Measurements from ENCODE around the gene ATP8A1.

DNA sequence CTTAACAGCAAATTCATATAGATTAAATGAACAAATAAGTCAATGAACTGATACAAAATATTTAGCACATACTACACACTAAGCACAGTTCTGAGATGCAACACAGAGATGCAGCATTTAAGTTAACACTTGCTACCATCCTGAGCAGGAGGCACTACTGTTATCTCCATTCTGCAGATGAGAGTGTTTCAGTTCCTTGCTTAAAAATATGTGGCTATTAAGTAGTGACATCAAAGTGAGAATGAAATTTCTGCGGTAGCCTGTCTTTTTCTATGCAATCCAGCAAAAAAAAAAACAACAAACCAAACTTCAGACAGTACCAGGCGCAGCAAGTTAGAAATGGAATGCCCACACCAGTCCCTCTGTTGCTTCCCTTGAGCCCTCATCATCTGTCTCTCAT, 168.8 kb downstream of the ATP8A1 start:
- TF ChIP-seq, protein P1, sequence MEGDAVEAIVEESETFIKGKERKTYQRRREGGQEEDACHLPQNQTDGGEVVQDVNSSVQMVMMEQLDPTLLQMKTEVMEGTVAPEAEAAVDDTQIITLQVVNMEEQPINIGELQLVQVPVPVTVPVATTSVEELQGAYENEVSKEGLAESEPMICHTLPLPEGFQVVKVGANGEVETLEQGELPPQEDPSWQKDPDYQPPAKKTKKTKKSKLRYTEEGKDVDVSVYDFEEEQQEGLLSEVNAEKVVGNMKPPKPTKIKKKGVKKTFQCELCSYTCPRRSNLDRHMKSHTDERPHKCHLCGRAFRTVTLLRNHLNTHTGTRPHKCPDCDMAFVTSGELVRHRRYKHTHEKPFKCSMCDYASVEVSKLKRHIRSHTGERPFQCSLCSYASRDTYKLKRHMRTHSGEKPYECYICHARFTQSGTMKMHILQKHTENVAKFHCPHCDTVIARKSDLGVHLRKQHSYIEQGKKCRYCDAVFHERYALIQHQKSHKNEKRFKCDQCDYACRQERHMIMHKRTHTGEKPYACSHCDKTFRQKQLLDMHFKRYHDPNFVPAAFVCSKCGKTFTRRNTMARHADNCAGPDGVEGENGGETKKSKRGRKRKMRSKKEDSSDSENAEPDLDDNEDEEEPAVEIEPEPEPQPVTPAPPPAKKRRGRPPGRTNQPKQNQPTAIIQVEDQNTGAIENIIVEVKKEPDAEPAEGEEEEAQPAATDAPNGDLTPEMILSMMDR (IDR thresholded peaks at IDR 0.05; ENCODE audit: low read depth, low read length) = no peak
- TF ChIP-seq, protein P2, sequence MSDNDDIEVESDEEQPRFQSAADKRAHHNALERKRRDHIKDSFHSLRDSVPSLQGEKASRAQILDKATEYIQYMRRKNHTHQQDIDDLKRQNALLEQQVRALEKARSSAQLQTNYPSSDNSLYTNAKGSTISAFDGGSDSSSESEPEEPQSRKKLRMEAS (IDR thresholded peaks at IDR 0.05; ENCODE audit: low read depth, low read length) = no peak
- TF ChIP-seq POLR2A (IDR thresholded peaks at IDR 0.05; ENCODE audit: extremely low read depth, insufficient read length) = no peak

Data from NB4 (cell line).